ENCODE measurements around the gene ANTXR1. TPM values are rescaled to one million over a fixed set of nuclear protein-coding genes. Genes with fewer than 3 reads are reported as not detected.
A peak's percentile ranks its signal among the peaks of the same experiment; 100 is the strongest.

ANTXR1 gene
- polyA plus RNA-seq, 1 donor (not counting 4 experiments of a cell fraction or from before 2014, with no cell fraction given), result 20.4 TPM

GRCh38 chr2:69159986-69160385 lies 147.0 kb downstream of the ANTXR1 start:
- peak; percentile 81 for DNase-seq (ENCODE audit: low read depth, low spot score)
- Histone ChIP-seq H3K9ac (ENCODE audit: control insufficient read depth, extremely low read depth, insufficient read depth, low read length) (no peak overlapping the region), H3K9me3 (ENCODE audit: control insufficient read depth, low read depth, low read length) (no peaks in the 10 kb centered on the region), H3K36me3 (ENCODE audit: control insufficient read depth in 2 of 2, extremely low read depth in 1 of 2, insufficient read depth in 2 of 2, low read length in 2 of 2) (peaks cover 0 to 2% of the 10 kb centered on the region in 2 experiments), H3K27me3 (ENCODE audit: control insufficient read depth, extremely low read depth, insufficient read depth, low read length) (no peaks in the 10 kb centered on the region), H2AFZ (ENCODE audit: control insufficient read depth, low read length) (no peak overlapping the region), H3K79me2 (ENCODE audit: control insufficient read depth, insufficient read depth, low read length) (no peaks in the 10 kb centered on the region), H3K4me3 (ENCODE audit: control insufficient read depth in 2 of 3, extremely low read depth in 1 of 3, insufficient read depth in 2 of 3, low read depth in 1 of 3, low read length in 3 of 3) (no peak overlapping the region), H4K20me1 (ENCODE audit: control insufficient read depth, extremely low read depth, insufficient read depth, low read length) (no peaks in the 10 kb centered on the region), H3K4me2 (ENCODE audit: control insufficient read depth, extremely low read depth, insufficient read depth, low read depth, low read length) (peak overlapping the region; percentile 44), H3K27ac (ENCODE audit: control insufficient read depth, insufficient read depth, low read length) (no peak overlapping the region), H3K9me1 (ENCODE audit: control insufficient read depth, extremely low read depth, insufficient read depth, low read length) (no peaks in the 10 kb centered on the region), H3K4me1 (ENCODE audit: control insufficient read depth, extremely low read depth, insufficient read depth, low read length) (peaks cover 34% of the 10 kb centered on the region)
- peak; percentile 63 for FAIRE-seq
- TF ChIP-seq CTCF (optimal IDR thresholded peaks at IDR 0.05 in 1 of 3, IDR thresholded peaks at IDR 0.05 in 1 of 3, conservative IDR thresholded peaks at IDR 0.05 in 1 of 3; ENCODE audit: extremely low read depth in 1 of 3, insufficient read depth in 2 of 3, low read length in 3 of 3), result peak; percentile 71 to 88 (median 87)
- TF ChIP-seq EZH2 (IDR thresholded peaks at IDR 0.05; ENCODE audit: low read length), result no peak
- dilution Hi-C loops (cut with MboI; ENCODE audit: extremely low pct_ligation_motif_present, low sequenced_read_pairs), result no loop called here

- dilution Hi-C loops (cut with MboI; ENCODE audit: extremely low pct_ligation_motif_present, low sequenced_read_pairs), result no loop called here
- no peak overlapping the region for H3K27ac ChIP-seq (ENCODE audit: control insufficient read depth, insufficient read depth, low read length)
- no peaks in the 10 kb centered on the region for H3K9me3 ChIP-seq (ENCODE audit: control insufficient read depth, low read depth, low read length)
- DNase-seq (ENCODE audit: low read depth, low spot score), result no peak
- no peak overlapping the region for H3K4me3 ChIP-seq (ENCODE audit: control insufficient read depth in 2 of 3, extremely low read depth in 1 of 3, insufficient read depth in 2 of 3, low read depth in 1 of 3, low read length in 3 of 3)
- no peaks in the 10 kb centered on the region for H3K9me1 ChIP-seq (ENCODE audit: control insufficient read depth, extremely low read depth, insufficient read depth, low read length)
- H4K20me1 ChIP-seq (ENCODE audit: control insufficient read depth, extremely low read depth, insufficient read depth, low read length), result no peaks in the 10 kb centered on the region
- H3K36me3 ChIP-seq (ENCODE audit: control insufficient read depth in 2 of 2, extremely low read depth in 1 of 2, insufficient read depth in 2 of 2, low read length in 2 of 2), result no peaks in the 10 kb centered on the region
- peaks cover 34% of the 10 kb centered on the region for H3K4me1 ChIP-seq (ENCODE audit: control insufficient read depth, extremely low read depth, insufficient read depth, low read length)
- FAIRE-seq, result no peak
- no peaks in the 10 kb centered on the region for H3K27me3 ChIP-seq (ENCODE audit: control insufficient read depth, extremely low read depth, insufficient read depth, low read length)
- H3K9ac ChIP-seq (ENCODE audit: control insufficient read depth, extremely low read depth, insufficient read depth, low read length), result no peak overlapping the region
- no peaks in the 10 kb centered on the region for H3K79me2 ChIP-seq (ENCODE audit: control insufficient read depth, insufficient read depth, low read length)
- H3K4me2 ChIP-seq (ENCODE audit: control insufficient read depth, extremely low read depth, insufficient read depth, low read depth, low read length), result no peak overlapping the region
- TF ChIP-seq CTCF (optimal IDR thresholded peaks at IDR 0.05 in 1 of 3, IDR thresholded peaks at IDR 0.05 in 1 of 3, conservative IDR thresholded peaks at IDR 0.05 in 1 of 3; ENCODE audit: extremely low read depth in 1 of 3, insufficient read depth in 2 of 3, low read length in 3 of 3) (no peak), EZH2 (IDR thresholded peaks at IDR 0.05; ENCODE audit: low read length) (no peak)
- no peak overlapping the region for H2AFZ ChIP-seq (ENCODE audit: control insufficient read depth, low read length)
These were observed 149.1 kb downstream of the ANTXR1 start for GRCh38 chr2:69162057-69162456.

Measured in keratinocyte (primary cell).